GM19395 (cell line): ENCODE measurements around the gene FCRLA.
A peak's percentile ranks its signal among the peaks of the same experiment; 100 is the strongest.
"Not testable (repeated sequence)": the region's sequence is repeated elsewhere in the genome, so short reads cannot be mapped to it uniquely, and the experiment has no call there.

Experiments used
- ATAC-seq: cut with Tn5 transposase; IDR thresholded peaks from one replicate; pipeline ENCODE4 v1.9.1; 2021; ENCODE audit warnings: mild to moderate bottlenecking, moderate library complexity; ENCODE audit not compliant: unreplicated experiment

The FCRLA gene

DNA sequence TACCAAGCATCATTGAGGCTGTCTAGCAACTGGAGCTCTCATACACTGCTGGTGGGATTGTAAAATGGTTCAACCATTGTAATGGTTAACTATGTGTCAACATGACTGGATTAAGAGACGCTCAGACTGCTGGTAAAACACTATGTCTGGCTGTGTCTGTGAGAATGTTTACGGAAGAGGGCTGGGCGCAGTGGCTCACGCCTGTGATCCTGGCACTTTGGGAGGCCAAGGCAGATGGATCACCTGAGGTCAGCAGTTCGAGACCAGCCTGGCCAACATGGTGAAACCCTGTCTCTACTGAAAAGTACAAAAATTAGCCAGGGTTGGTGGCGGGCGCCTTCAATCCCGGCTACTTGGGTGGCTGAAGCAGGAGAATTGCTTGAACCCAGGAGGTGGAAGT lies 4.8 kb upstream of the FCRLA start:
- no peak for ATAC-seq

DNA sequence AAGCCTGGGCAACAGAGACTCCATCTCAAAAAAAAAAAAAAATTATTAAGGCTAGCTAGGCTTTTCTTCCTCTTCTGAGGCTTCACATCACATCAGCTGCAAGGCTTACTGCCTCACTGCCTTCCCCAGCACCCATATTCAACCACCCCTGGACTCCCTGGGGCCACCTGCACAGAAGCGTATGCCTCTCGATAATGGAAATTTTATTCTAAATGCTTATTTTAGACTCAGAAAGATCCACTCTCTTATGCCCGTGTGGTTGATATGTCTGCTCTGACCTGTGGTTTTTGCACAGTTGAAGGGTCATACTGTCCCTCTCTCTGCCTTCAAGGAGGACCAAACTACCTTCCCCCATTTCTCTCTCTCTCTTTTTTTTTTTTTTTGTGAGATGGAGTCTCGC lies 1.5 kb upstream of the FCRLA start:
- ATAC-seq: peak; percentile 35

DNA sequence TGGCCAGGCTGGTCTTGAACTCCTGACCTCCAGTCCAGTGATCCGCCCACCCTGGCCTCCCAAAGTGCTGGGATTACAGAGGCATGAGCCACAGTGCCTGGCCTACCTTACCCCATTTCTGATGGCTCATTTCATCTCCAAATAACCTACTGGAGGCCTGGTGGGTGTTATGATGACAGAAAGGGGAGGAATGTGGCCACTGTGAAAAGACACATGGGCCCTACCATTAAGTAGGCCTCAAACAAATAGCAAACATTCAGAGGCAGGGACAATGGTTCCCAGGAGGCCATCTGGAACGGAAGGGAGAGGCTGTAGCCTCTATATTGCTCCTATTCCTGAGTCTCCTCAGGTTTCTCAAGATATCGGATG lies 932 bp upstream of the FCRLA start:
- no peak for ATAC-seq

DNA sequence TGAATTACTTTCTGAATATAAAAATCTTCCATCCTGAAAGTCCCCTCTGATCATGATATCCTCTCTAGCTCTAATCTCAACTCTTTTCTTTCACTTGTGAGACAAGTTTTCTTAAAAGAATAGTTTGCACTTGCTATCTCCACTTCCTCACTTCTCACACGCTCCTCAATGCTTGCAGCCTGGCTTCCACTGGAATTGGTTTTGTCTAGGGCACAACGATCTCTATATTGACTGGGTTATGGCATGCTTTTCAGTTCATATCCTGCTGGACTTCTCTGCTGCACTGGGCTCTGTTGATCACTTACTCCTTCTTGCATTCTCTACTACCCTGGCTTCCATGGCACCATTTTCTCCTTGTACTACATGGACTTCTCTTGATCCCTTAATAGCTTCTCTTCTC lies 474 bp downstream of the FCRLA start:
- no peak for ATAC-seq

DNA sequence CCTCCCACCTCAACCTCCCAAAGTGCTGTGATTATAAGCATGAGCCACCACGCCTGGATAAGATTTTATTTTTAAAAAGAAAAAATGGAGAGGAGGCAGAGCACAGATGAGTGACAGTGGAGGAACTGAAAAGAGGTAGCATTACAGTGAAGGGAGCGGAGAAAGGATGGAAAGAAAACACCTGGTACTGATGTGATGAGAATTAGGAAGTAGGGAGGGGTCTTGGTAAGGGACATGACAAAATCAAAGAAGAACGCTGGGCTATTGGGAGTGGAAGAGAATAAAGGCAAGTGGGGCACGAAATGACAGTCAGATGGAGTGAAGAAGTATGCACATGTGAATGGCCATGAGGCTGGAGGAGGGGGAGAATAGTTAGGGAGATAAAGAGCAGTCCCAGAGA lies 2.3 kb downstream of the FCRLA start:
- no peak for ATAC-seq

DNA sequence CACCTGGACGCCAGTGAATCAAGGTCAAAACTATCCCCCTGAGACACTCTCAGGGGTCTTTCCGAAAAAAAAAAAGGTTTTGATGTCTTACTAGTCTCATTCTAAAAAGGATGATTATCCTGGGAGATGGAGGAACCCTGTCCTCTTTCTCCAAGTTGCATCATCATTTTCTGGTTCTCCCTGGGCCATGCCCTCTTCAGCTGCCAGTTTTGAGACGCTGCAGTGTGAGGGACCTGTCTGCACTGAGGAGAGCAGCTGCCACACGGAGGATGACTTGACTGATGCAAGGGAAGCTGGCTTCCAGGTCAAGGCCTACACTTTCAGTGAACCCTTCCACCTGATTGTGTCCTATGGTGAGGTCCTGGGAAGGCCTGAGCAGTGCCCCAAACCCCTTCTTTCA lies 3.5 kb downstream of the FCRLA start:
- ATAC-seq: no peak

DNA sequence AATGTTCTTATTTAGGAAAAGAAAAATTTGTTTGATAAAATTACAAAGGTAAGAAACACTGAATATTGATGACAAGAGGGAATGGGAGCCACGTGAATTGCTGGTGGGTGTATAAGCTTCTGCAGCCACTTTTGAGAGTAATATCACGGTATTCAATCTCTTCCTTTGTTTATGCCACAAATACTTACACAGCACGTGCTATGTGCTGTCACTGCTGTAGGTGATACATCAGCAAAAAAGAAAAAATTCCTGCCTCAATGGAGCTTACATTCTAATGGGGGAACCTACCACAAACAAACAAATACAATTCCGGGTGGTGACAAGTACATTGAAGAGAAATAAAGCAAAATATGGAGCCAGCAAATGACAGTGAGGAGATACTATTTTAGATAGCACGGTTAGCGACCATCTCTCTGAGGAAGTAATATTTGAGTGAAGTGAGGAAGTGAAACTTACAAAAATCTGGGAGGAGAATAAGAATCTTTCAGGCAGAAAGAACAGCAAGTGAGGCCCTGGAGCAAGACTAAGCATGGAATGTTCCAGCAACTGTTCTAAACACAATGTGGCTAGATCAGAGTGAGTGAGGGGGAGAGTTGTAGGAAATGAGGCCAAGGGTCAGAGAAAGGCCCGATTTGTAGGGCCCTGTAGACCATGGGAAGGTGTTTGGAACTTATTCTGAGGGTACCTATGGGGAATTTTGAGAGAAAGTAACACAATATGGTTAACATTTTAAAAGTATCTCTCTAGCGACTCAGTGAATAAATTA lies 11.7 kb downstream of the FCRLA start:
- ATAC-seq: peak; percentile 69

DNA sequence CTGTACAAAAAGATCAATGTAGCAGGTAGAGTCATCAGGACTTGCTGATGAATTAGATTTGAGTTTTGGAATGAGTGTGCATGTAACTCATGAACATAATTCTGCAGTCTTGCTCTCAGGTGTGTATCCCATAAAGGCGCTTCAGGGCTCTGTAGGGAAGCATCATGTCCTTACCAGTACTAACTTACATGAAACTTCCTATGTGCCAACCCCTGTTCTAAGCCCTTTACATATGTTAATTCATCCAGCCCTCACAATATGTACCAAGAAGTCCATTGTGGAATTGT lies 12.2 kb downstream of the FCRLA start:
- ATAC-seq: peak; percentile 62

DNA sequence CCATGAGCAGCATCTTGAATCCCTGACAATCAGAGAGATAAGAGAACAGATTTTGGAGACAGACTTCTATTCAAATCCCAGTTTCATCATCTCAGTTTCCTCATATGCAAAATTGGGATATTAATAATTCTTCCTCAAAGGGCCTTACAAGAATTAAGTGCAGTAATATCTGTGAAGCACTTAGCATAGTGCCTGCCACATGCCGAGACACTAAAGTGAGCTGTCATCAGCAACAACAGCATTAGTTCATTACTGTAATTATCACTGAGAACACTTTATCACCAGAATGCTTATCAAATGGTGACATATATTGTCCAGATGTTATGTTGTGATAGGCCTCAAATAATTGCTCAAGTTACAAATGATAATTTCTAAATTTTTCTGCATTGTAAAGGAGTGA lies 13.4 kb downstream of the FCRLA start:
- ATAC-seq: no peak

DNA sequence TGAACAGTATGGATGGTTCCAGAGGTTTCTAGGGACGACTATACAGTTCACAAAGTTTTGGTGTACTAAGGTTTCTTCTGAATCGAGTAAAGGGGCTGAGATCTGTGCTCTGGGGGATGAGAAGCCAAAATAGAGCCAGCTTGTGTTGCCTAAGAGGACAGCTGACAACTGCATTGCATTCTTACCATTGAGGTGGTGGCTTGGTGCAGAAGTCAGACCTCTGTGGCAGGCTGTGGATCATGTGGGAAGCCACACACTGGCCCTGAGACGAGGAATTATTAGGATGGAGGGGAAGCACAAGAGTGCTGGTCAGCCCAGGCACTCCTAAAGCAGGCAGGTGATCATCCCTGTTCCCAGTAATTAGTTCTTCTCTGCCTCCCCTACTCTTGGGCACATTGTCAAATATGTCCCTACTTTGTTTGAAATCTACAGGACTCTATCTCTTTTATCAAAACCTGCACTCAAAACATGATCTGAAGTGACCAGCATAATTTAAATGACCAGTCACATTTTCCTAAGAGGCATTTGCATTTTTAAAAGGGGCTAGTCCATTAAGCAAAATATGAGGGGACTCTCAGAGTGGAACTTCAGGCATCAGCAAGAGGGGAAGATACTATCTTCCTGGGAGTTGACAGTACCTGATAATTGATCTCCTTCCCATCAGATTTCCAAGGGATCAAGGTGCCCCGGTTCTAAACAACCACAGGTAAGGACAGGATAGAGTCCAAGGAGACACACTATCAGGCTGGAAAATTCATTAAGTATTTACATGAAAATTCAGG lies 14.1 kb downstream of the FCRLA start, which contains the start of gene FCRLB:
TSS of gene FCRLB (plus strand) at position 589 of the 782 bp plus-strand sequence. CDS start 1,129 bp downstream, outside the sequence.
- ATAC-seq: no peak

DNA sequence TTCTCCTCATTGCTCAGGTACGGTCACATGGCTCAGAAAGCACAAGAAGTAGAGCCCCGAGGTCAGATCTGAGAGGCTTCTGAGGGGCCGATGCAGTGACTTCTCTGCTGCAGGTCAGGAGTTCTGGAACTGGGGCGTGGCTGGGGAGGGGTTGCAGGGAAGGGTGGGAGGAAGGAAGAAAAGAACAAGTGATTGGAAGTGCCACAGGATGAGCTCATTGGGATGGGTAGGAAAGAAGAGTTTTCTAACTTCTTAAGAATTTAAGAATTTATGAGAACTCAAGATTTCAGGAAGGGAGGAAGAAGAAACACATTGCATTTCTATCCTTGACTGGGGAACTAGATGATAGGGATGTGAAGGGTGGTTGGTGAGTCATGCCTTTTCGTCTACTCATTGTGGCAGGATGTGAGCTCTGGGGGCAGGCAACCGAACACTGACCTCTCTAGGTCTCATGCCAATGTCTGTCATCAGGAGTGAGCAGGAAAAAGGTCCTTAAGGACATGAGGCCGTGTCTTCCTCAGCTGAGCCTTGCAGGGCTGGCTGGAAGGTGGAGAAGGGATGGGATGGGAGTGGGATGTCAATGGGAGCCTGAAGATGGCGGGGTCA lies 14.8 kb downstream of the FCRLA start:
- no peak for ATAC-seq

DNA sequence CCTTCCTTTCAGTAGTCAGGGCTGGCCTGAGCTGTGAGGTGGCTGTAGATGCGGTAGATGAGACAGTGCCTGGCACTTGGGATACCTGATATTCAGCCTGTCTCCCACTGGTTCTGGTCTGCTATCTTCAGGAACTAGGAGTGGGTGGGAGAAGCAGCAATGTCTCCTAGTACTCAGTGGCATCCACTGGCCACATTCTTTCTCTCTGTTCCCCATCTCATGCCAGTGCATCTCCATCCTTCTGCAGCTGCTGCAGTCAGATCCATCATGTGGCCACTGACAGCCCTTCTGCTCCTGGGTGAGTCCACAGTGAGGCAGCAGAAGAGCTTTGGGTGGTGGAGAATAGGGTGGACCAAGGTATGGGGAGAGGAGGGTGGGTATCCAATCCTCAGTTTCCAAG lies 15.4 kb downstream of the FCRLA start:
- ATAC-seq: no peak

DNA sequence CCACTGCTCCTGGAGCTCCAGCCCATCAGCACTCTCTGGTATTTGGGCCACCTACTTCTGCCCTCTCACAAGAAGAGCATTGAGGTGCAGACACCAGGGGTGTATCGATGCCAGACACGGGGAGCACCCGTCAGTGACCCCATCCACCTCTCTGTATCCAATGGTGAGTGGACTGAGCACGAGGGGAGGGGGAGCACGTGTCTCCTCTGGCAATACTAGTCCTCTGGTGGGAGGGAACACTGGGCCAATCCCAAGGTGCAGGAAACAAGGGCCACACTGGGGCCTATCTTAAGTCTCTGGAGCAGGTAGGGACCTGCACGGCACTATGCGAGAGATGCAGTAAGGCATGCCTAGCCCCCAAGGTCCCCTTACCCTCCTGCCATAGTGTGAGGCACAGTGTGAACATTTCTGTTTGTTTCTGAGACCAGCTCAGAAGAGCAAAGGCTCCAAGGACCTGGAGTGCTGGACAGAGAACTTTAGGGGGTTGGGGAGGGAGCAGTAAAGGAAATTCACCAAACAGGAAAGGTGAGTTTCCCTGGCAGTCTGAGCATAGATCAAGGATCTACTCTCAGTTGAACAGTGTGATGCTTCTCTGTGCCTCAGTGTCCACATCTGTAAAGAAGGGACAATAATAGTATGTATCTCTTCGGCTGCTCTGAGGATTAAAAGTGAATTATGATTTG lies 16.6 kb downstream of the FCRLA start:
- ATAC-seq: no peak

DNA sequence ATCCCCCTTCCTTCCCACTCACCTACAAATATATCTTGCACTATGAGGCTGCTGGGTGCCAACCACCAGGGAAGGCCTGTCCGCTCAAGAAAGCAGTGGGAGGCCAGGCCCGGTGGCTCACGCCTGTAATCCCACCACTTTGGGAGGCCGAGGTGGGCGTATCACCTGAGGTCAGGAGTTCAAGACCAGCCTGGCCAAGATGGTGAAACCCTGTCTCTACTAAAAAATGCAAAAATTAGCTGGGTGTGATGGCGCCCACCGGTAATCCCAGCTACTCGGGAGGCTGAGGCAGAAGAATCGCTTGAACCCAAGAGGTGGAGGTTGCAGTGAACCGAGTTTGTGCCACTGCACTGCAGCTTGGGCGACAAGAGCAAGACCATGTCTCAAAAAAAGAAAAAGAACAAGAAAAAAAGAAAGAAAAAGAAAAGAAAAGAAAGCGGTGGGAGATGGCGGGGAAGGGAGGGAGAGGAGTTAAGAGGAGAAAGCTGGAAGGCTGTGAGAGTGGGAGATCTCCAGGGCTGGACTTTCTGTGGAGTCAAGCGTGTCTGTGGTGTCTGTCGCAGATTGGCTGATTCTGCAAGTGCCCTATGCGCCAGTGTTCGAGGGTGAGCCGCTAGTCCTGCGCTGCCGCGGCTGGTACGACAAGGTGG lies 18.4 kb downstream of the FCRLA start:
- ATAC-seq: not testable (repeated sequence)

DNA sequence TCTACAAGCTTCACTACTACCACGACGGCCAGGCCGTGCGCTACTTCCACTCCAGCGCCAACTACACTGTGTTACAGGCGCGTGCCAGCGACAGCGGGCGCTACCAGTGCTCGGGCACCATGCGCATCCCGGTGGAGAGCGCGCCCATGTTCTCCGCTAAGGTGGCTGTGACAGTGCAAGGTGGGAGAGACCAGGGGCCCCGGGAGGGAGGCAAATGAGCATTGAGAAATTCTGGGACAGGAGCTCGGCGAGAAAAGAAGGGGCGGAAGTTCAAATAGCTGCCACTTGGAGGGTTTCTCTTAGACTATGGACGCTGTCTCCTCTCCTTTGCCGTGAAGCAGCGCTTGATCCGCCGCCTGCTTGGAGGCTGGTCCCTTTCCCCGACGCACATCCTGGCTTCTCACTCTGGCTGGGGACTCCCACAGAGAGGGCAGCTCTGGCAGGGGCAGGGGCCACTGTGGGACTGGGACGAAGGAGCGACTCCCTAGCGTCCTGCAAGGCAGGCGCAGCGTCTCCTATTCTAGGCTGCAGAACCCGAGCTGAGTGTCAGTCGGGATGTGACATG lies 19.0 kb downstream of the FCRLA start:
- peak; percentile 30 for ATAC-seq

DNA sequence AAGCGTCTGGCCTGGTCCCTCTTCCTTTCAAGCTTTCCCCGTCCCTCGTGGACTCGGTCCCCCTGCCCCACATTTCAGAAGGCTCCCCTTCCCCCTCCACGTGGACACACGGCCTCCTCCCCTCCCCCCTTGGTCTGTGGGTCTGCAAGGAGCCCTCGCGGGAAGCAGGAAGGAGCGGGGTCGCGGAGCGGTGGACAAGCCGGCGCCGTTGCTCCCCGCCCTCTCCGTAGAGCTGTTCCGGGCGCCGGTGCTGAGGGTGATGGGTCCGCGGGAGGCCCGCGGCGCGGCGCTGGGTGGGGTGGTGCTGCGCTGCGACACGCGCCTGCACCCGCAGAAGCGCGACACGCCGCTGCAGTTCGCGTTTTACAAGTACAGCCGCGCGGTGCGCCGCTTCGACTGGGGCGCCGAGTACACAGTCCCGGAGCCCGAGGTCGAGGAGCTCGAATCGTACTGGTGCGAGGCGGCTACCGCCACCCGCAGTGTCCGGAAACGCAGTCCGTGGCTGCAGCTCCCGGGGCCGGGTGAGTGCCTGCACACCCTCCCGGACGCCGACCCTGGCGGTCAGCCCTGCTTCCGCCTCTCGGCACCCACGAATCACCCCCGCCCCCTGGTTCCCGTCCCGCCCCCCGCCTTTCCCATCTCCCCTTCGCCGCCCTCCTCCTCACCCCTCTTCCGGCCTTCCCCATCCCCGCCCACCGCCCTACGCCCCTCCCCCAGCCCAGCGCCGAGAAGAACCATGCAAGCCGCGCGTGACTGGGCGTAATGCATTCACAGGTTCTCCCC lies 19.6 kb downstream of the FCRLA start:
- ATAC-seq: peak; percentile 59

DNA sequence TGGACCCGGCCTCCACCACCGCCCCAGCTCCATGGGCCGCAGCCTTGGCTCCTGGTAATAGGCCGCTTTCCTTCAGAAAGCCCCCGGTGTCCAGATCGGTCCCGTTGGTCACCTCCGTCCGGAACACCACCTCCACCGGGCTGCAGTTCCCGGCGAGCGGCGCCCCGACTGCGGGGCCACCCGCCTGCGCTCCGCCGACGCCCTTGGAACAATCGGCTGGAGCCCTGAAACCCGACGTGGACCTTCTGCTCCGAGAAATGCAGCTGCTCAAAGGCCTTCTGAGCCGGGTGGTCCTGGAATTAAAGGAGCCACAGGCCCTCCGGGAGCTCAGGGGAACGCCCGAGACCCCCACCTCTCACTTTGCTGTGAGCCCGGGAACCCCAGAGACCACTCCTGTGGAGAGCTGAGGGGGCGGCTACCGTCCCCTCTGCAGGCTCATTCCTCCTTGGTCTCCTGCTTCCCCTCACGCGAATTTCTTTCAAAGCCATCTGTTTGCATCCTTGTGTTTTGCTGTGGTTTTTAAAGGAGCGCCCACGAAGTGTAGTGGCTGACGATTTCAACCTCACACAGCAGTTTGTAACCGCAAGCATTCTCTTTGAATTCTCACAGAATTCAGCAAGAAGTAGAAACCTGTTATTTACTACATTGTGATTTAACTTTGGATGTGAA lies 20.4 kb downstream of the FCRLA start:
- ATAC-seq: peak; percentile 17

DNA sequence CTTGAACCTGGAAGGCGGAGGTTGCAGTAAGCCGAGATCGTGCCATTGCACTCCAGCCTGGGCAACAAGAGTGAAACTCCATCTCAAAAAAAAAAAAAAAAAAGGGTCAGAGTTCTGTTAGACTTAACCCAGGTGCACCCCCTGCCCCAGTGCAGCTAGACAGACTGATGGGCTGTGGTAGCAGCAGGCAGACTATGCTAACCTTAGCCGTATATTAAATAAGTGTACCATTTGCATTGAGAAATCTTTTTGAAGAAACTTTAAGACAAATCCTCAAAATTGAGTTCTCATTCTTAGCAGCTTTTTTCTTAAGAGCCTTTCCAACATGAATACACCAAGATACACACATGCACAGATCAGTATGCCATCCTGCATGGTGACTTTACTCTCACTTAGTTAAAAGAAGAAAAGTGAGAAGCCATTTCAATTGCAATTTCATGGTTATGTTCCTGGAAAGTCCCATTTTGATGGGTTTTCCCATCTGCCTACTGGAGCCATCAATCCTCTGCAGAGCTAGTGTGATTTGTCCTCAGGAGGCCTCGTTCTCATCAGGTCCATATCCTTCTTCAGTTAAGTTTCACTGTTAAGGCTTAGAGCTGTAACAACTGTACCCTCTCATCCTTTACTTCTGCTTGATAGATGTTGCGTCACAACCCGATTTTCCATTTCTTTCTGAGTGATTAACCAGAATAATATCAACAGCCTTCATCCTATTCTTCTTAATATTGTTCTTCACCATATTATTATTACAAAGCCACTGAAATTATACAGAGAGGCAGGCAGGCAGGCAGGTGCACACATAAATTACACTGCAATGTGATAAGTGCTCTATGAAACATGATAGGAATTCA lies 21.6 kb downstream of the FCRLA start:
- ATAC-seq: no peak
